Measurements from ENCODE around the gene FAAP20. TPM values are rescaled to one million over a fixed set of nuclear protein-coding genes. Genes with fewer than 3 reads are reported as not detected.

Gene FAAP20
- total and polyA plus RNA-seq, 9 of the 15 experiments (the other 6 are each of a cell fraction or from before 2014, with no cell fraction given): 0.58 to 143 (median 9.9) TPM

- peak in 1 of 2 experiments; percentile 9; a peak in 1 of 4 replicates for TF ChIP-seq RCOR1 (IDR thresholded peaks at IDR 0.05; ENCODE audit: borderline replicate concordance in 1 of 2, low read depth in 2 of 2, low read length in 2 of 2)
- TF ChIP-seq MLLT1 (IDR thresholded peaks at IDR 0.05): no peak
- TF ChIP-seq KLF1 (tag; IDR thresholded peaks at IDR 0.05): peak; percentile 80
- no peak for TF ChIP-seq ELK3 (CRISPR knock-in tag; IDR thresholded peaks at IDR 0.05)
- no peak for TF ChIP-seq HNRNPH1 (optimal IDR thresholded peaks at IDR 0.05; ENCODE audit: low read depth, low read length)
- peak in 1 of 2 experiments; percentile 63; a peak in 2 of 4 replicates for TF ChIP-seq HDAC1 (IDR thresholded peaks at IDR 0.05)
- TF ChIP-seq PPARD (CRISPR knock-in tag; IDR thresholded peaks at IDR 0.05): no peak
- TF ChIP-seq ZNF830 (CRISPR knock-in tag; IDR thresholded peaks at IDR 0.05): no peak
- no peak for TF ChIP-seq HINFP (tag; conservative IDR thresholded peaks at IDR 0.05; ENCODE audit: low read depth)
- no peak for TF ChIP-seq MCM5 (IDR thresholded peaks at IDR 0.05; ENCODE audit: low read depth)
- no peak for TF ChIP-seq SRF (CRISPR knock-in tag; IDR thresholded peaks at IDR 0.05)
- TF ChIP-seq MAZ (CRISPR knock-in tag; conservative IDR thresholded peaks at IDR 0.05 in 1 of 2, IDR thresholded peaks at IDR 0.05 in 1 of 2): peak; percentile 79 to 94
- TF ChIP-seq YBX1 (IDR thresholded peaks at IDR 0.05): no peak
- TF ChIP-seq BRD4 (IDR thresholded peaks at IDR 0.05): no peak; the same call in 1 of the 2 replicates
- no peak for TF ChIP-seq RNF219 (CRISPR knock-in tag; IDR thresholded peaks at IDR 0.05)
- no peak for TF ChIP-seq XRCC3 (IDR thresholded peaks at IDR 0.05)
- TF ChIP-seq ZNF561 (CRISPR knock-in tag; conservative IDR thresholded peaks at IDR 0.05): no peak
- no peak; the same call in none of the 2 replicates for TF ChIP-seq ZBTB9 (CRISPR knock-in tag; IDR thresholded peaks at IDR 0.05)
- TF ChIP-seq MEF2D (tag; conservative IDR thresholded peaks at IDR 0.05; ENCODE audit: low read depth): peak; percentile 66
- TF ChIP-seq KLF16 (IDR thresholded peaks at IDR 0.05): 0 out of 2 replicates have a peak, but pooled peaks have one; percentile 6
- TF ChIP-seq CREBBP (IDR thresholded peaks at IDR 0.05; ENCODE audit: low read depth, low read length): no peak
Measured at GRCh38 chr1:2175681-2176454, 18.7 kb downstream of the FAAP20 start (continued).
